ENCODE results near the gene CTBP2.

CTBP2 gene

GRCh38 chr10:125111118-125111727, 49.1 kb downstream of the CTBP2 start:
- no peaks in the 10 kb centered on the region for H3K27me3 Mint-ChIP-seq (ENCODE audit: low read depth)
- H3K4me1 Mint-ChIP-seq = peaks cover 44% of the 10 kb centered on the region

GRCh38 chr10:125107965-125108580, 52.3 kb downstream of the CTBP2 start:
- no peaks in the 10 kb centered on the region for H3K27me3 Mint-ChIP-seq (ENCODE audit: low read depth)
- H3K4me1 Mint-ChIP-seq = peaks cover 48% of the 10 kb centered on the region
- no peak overlapping the region for H3K27ac Mint-ChIP-seq
- no peak for TF ChIP-seq CTCF (IDR thresholded peaks at IDR 0.05; ENCODE audit: unreplicated experiment in 3 of 3)
- peaks cover 73% of the 10 kb centered on the region for H3K36me3 Mint-ChIP-seq (ENCODE audit: low read depth)
- H3K9me3 Mint-ChIP-seq = peaks cover 9% of the 10 kb centered on the region
- no peak overlapping the region for H3K4me3 Mint-ChIP-seq

More at GRCh38 chr10:125111118-125111727, 49.1 kb downstream of the CTBP2 start:
- TF ChIP-seq CTCF (IDR thresholded peaks at IDR 0.05; ENCODE audit: unreplicated experiment in 3 of 3) = no peak
- Mint-ChIP-seq H3K9me3 (peaks cover 9% of the 10 kb centered on the region), H3K27ac (peak overlapping the region; percentile 8 to 61 (median 41)), H3K36me3 (ENCODE audit: low read depth) (peaks cover 58% of the 10 kb centered on the region), H3K4me3 (no peak overlapping the region)

- H3K9me3 Mint-ChIP-seq = peaks cover 9% of the 10 kb centered on the region
- no peak for TF ChIP-seq CTCF (IDR thresholded peaks at IDR 0.05; ENCODE audit: unreplicated experiment in 3 of 3)
- peaks cover 73% of the 10 kb centered on the region for H3K36me3 Mint-ChIP-seq (ENCODE audit: low read depth)
- H3K27me3 Mint-ChIP-seq (ENCODE audit: low read depth) = no peaks in the 10 kb centered on the region
- H3K27ac Mint-ChIP-seq = no peak overlapping the region
- H3K4me3 Mint-ChIP-seq = no peak overlapping the region
- H3K4me1 Mint-ChIP-seq = peaks cover 43% of the 10 kb centered on the region
Observed at GRCh38 chr10:125107166-125107949, 53.0 kb downstream of the CTBP2 start.

- Mint-ChIP-seq H3K27me3 (ENCODE audit: low read depth) (no peaks in the 10 kb centered on the region), H3K9me3 (peaks cover 9% of the 10 kb centered on the region), H3K36me3 (ENCODE audit: low read depth) (peaks cover 77% of the 10 kb centered on the region), H3K4me3 (no peak overlapping the region), H3K4me1 (peaks cover 47% of the 10 kb centered on the region), H3K27ac (no peak overlapping the region)
- TF ChIP-seq CTCF (IDR thresholded peaks at IDR 0.05; ENCODE audit: unreplicated experiment in 3 of 3) = no peak
Observed at GRCh38 chr10:125106586-125106985, 53.8 kb downstream of the CTBP2 start.

- peaks cover 39% of the 10 kb centered on the region for H3K4me1 Mint-ChIP-seq
- no peaks in the 10 kb centered on the region for H3K27me3 Mint-ChIP-seq (ENCODE audit: low read depth)
- peaks cover 77% of the 10 kb centered on the region for H3K36me3 Mint-ChIP-seq (ENCODE audit: low read depth)
- H3K9me3 Mint-ChIP-seq = peaks cover 9% of the 10 kb centered on the region
- peak overlapping the region; percentile 10 to 16 (median 13) for H3K27ac Mint-ChIP-seq
- no peak overlapping the region for H3K4me3 Mint-ChIP-seq
- no peak for TF ChIP-seq CTCF (IDR thresholded peaks at IDR 0.05; ENCODE audit: unreplicated experiment in 3 of 3)
Observed at GRCh38 chr10:125105706-125106255, 54.6 kb downstream of the CTBP2 start.
